PFSK-1 (cell line): ENCODE data around the gene GABRR2.

Source experiments
- FOXP2 ChIP-seq: optimal IDR thresholded peaks from 2 replicates; pipeline ENCODE3; 2011; ENCODE audit warnings: borderline replicate concordance, control low read depth, inconsistent platforms; ENCODE audit not compliant: insufficient read depth; ENCODE audit errors: extremely low read length, extremely low read depth
- POLR2AphosphoS5 ChIP-seq: IDR thresholded peaks from 2 replicates; pipeline ENCODE4 v1.6.1; 2012; ENCODE audit warnings: low read depth, mild to moderate bottlenecking, control low read depth, low read length, moderate library complexity
- REST ChIP-seq, 2 experiments: IDR thresholded peaks; 2 replicates each; pipeline versions ENCODE4 v1.6.1 to v1.8.0; 2011 to 2012; ENCODE audit warnings: low read depth in 2 of 2, low read length in 2 of 2, control low read depth in 1 of 2, inconsistent platforms in 1 of 2, mild to moderate bottlenecking in 1 of 2, moderate library complexity in 1 of 2; ENCODE audit not compliant: insufficient read depth in 1 of 2
- SIN3A ChIP-seq: IDR thresholded peaks from 2 replicates; pipeline ENCODE4 v1.6.1; 2012; ENCODE audit warnings: mild to moderate bottlenecking, low read length, moderate library complexity, borderline replicate concordance; ENCODE audit not compliant: insufficient read depth
- TAF1 ChIP-seq: IDR thresholded peaks from 2 replicates; pipeline ENCODE4 v1.6.1; 2012; ENCODE audit warnings: low read length, control low read depth, borderline replicate concordance; ENCODE audit not compliant: insufficient read depth

Gene GABRR2

GRCh38 chr6:89214197-89214596 is 100.9 kb downstream of the GABRR2 start:
- TF ChIP-seq TAF1 (no peak), POLR2AphosphoS5 (no peak), REST (IDR thresholded peaks at IDR 0.05; ENCODE audit: insufficient read depth in 1 of 2, low read depth in 2 of 2, low read length in 2 of 2) (no peak), SIN3A (no peak)

GRCh38 chr6:89212472-89212871 is 102.6 kb downstream of the GABRR2 start:
- TF ChIP-seq TAF1 (no peak), REST (IDR thresholded peaks at IDR 0.05; ENCODE audit: insufficient read depth in 1 of 2, low read depth in 2 of 2, low read length in 2 of 2) (no peak), FOXP2 (no peak)

- no peak for TF ChIP-seq SIN3A
- TF ChIP-seq REST (IDR thresholded peaks at IDR 0.05; ENCODE audit: insufficient read depth in 1 of 2, low read depth in 2 of 2, low read length in 2 of 2) = no peak
- no peak for TF ChIP-seq TAF1
- TF ChIP-seq POLR2AphosphoS5 = no peak
- no peak for TF ChIP-seq FOXP2
These were observed 105.6 kb downstream of the GABRR2 start for GRCh38 chr6:89209457-89209856.

- TF ChIP-seq REST (IDR thresholded peaks at IDR 0.05; ENCODE audit: insufficient read depth in 1 of 2, low read depth in 2 of 2, low read length in 2 of 2) (no peak), POLR2AphosphoS5 (no peak), FOXP2 (no peak), SIN3A (no peak), TAF1 (no peak)
These were observed 106.5 kb downstream of the GABRR2 start for GRCh38 chr6:89208551-89208950.
